Limb (tissue), 2 donors: ENCODE data around the gene STEAP2.
"Not testable (repeated sequence)": the region's sequence is repeated elsewhere in the genome, so short reads cannot be mapped to it uniquely, and the experiment has no call there.

Source experiments
- DNase-seq, 2 donors: peaks; one replicate each; pipeline ENCODE4 v3.0.0-alpha.2; 2016; ENCODE audit errors: extremely low spot score in 2 of 2

STEAP2 gene

GRCh38 chr7:90211391-90212148 lies at the start of gene STEAP2:
STEAP2 (plus strand) TSS chr7:90211740; CDS start chr7:90225083, 13,343 bp downstream.
- DNase-seq, result peak; percentile 92 to 93

- DNase-seq, result no peak
These were observed 48.0 kb upstream of the STEAP2 start for GRCh38 chr7:90163534-90163933.

- no peak for DNase-seq
These were observed 45.8 kb upstream of the STEAP2 start for GRCh38 chr7:90165724-90166123.

DNA sequence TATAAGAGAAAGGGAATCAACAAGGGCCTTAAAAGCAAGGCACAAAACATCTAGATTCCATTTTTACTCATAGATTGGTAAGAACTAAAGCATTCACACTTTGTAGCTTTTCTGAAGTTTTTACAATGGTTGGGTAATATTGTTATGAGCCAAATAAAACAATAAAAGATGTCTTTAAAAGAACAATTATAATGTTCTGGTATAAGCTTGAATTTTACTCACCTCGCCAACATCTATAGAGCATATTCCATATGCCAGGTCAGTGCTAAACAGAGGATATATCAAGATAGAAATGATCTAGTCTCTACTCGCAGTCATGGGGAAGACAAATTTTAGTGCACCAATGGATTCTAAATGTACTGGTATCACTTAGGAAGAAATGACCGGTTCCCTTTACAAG lies 45.4 kb upstream of the STEAP2 start:
- DNase-seq, result no peak

DNA sequence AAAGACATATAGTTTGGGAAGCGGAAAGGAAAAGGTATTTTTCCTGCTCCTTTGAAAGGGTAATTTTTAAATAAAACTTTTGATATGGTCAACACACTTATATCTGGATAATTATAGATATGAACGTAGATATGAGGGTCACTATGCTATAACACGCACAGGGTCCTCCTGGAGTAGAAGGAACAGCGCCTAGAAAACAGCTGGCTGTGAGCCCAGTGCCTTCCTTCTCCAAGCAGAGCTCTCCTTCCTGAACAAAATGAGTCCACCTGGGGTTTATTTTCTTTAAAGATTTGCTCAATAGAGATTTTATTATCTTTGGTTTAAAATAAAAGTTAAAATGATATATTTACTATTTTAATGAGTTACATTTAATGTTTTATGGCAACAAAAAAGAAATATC lies 44.2 kb upstream of the STEAP2 start:
- DNase-seq, result no peak

DNA sequence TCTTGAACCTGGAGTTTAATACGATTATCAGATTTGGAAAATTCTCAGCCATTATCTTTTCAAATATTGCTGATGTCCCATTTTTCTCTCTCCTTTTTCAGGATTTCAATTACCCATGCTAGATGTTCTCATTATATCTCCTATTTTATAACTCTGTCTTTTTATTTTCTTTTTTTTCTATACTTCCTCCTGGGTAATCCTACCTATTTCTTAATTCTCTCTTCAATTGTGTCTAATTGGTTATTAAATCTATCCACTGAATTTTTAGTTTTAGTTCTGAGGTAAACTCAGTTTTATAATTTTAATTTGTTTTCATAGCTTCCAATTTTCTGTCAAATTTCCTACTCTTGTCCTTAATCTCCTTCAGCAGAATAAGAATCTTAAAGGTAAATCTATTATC lies 41.6 kb upstream of the STEAP2 start:
- DNase-seq, result no peak

DNA sequence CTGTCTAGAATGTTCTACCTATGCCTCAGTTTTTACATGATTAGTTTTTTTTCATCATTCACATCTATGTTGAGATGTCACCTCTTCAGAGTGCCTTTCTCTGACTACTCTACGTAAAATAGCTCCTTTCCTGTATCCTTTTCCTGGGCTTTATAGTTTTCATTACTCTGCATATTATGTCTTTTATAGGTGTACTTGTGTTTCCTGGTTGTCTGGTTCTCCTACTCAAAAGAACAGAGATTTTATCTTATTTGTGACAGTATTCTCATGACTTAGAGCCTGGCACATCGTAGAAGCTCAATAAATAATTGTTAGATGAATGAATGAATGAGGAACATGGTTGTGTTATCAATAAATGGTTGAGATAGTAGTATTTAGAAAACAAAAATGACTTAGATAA lies 39.4 kb upstream of the STEAP2 start:
- no peak for DNase-seq

DNA sequence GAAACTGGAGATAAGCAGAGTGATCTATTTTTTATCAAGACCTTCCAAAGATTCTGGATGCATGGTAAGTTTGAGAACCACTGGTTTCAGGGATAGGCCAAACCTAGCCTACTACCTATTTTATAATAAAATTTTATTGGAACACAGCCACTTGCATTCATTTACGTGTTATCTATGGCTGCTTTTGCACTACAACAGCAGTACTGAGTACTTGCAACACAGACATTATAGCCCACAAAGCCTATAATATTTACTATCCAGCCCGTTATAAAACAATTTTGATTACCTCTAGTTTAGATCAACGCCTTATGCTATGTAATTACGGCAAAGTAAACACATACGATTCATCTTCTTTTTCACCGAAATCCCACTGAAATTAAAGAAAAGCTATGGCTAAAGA lies 38.9 kb upstream of the STEAP2 start:
- no peak for DNase-seq

DNA sequence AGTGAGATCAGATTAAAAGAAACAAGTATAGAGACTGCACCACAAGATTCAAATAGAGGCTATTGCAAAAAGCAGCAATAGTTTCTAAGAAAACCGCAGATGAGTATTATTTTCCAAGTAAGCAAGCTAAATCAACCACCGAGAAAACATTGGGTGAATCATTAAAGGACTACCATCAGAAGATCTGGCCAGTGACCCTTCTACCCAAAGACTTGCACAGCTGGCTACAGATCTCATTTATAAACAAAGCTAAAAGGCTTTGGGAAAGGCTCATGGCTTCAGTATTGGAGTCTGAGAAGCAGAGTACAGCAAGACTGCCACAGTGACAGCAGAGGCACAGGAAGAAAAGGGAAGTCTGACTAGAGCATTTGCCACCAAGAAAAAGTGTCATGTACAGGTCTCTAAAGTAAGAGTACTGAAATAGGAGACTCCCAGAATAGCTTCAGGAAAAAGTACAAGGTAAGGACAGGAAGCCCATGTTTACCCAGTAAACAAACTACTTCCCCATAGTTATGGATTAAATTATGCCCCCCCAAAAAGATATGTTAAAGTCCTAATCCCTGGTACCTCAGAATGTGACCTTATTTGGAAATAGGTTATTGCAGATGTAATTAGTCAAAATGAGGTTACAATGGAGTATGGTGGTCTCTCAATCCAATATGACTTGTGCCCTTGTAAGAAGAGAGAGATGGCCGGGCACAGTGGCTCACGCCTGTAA lies 38.3 kb upstream of the STEAP2 start:
- no peak for DNase-seq

DNA sequence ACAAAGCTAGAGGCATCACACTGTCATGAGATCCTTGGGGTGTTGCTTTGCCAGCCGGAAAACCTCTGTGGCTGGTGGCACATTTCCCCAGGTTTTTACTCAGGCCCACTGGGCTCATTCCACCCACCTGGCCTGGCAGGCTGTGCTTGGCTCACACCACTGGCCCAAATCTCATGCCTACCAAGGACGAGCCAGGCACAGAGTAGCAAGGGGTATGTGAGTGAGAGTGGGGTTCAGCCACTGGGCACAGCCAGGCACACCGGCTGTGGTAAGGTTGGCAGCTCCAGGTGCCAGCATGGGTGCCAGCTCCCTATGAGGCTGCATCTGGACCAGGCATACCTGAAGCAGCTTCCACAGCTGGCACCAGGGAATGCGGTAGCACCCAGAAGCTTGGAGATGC lies 35.9 kb upstream of the STEAP2 start:
- DNase-seq, result no peak

- no peak for DNase-seq
These were observed 35.3 kb upstream of the STEAP2 start for GRCh38 chr7:90176195-90176594.

- DNase-seq, result no peak
These were observed 33.4 kb upstream of the STEAP2 start for GRCh38 chr7:90178166-90178565.

- DNase-seq, result no peak
These were observed 32.8 kb upstream of the STEAP2 start for GRCh38 chr7:90178679-90179278.

GRCh38 chr7:90180011-90180585 lies 31.4 kb upstream of the STEAP2 start:
- no peak for DNase-seq

DNA sequence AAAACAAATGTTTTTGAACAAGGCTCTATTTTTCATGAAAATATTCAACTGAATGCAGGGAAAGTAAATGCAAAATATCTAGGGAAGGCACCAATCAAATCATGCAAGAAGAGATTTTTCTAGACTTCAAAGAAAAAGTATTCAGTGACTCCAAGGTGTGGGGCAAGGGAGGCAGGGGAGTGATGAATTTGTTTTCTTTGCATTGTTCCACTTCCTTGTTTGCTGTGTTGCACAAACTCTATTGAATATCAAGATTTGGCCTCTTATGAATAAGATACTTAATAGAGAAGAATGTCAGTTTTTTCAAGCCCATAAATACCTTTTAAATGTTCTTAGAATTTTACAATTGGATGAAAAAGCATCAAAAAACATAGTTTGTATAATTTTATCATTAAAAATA lies 30.9 kb upstream of the STEAP2 start:
- DNase-seq, result no peak

DNA sequence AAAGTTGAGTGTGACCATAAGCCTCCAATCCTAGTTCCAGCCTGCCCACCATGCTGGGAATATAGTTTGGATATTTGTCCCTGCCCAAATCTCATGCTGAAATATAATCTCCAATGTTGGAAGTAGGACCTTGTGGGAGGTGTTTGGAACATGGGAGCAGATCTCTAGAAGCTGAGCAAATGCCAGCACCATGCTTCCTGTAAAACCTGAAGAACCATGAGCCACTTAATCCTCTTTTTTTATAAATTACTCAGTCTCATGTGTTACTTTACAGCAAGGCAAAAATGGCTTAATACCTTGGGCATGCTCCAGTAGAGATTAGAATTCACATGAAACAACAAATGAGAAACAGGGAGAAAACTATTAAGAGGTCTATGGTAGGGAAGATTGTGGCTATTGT lies 30.1 kb upstream of the STEAP2 start:
- DNase-seq, result no peak

DNA sequence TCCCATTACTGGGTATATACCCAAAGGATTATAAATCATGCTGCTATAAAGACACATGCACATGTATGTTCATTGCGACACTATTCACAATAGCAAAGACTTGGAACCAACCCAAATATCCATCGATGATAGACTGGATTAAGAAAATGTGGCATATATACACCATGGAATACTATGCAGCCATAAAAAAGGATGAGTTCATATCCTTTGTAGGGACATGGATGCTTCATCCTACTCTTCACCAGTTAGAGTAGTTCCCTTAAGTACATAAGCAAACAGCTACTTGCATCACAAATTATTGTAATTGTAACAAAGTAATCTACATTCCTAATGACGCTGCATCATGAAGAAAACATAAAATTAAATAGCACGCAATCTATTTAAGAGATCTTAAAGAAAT lies 25.2 kb upstream of the STEAP2 start:
- DNase-seq, result not testable (repeated sequence)

DNA sequence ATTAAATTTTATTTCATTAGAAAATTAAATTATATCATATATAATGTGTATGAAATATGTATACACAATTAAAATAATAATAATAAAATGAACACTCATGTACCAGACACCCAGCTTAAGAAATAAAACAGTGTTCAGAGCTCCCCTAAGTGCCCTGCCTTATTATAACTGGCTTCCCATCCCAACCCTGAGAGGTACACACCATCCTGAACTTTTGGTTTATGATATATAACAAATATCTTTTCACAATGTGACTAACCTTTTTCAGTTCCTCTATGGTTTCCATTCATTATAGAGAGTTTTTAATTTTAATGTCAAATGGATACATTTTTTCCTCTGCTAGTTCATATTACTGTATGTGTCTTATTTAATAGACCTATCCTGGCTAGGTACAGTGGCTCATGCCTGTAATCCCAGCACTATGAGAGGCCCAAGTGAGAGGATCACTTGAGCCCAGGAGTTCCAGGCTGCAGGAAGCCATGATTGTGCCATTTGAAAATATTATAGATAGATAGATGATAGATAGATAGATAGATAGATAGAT lies 24.0 kb upstream of the STEAP2 start:
- no peak for DNase-seq

GRCh38 chr7:90188281-90188680 lies 23.3 kb upstream of the STEAP2 start:
- DNase-seq, result no peak

- no peak for DNase-seq
These were observed 20.5 kb upstream of the STEAP2 start for GRCh38 chr7:90190995-90191394.

- no peak for DNase-seq
These were observed 19.9 kb upstream of the STEAP2 start for GRCh38 chr7:90191648-90192047.
